HG03565 (cell line): ENCODE measurements around the gene ACBD3.
A peak's percentile ranks its signal among the peaks of the same experiment; 100 is the strongest.

Source experiments
- ATAC-seq: cut with Tn5 transposase; IDR thresholded peaks from one replicate; pipeline ENCODE4 v1.9.1; 2021; ENCODE audit warnings: mild to moderate bottlenecking, moderate library complexity; ENCODE audit not compliant: unreplicated experiment

ACBD3 gene

DNA sequence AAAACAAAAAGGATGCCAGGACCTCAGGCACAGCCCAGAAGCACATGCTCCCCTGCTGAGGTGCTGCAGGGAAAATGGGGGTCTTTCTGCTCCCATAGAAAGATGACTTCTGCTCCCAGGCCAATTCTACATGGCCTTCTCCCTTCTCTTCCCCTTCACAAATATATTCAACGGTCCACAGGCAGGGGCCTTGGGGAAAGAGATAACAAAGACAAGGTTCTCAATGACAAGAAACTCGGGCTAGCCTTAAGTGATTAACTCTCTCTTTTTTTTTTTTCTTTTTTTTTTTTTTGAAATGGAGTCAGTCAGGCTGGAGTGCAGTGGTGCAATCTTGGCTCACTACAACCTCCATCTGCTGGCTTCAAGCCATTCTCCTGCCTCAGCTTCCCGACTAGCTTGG, 69.9 kb downstream of the ACBD3 start:
- ATAC-seq = no peak

DNA sequence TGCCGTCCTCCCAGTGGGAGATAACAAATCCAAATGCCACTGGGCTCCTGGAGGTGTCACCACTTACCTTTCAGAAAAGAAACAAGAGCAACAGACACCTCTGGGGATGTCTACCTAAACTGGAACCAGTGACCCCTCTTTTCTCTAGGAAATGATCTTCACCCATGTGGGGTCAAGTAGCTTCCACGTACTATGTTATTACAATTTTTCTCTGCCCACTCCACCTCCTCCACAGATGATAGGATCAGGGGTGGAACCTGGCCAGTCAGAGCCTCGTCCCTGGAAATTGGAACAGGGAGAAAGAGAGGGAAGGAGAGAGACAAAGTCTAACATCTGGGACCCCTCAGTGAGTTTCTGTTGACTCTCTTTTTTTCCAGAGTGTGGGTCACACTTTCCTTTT, 73.9 kb downstream of the ACBD3 start:
- ATAC-seq = no peak

DNA sequence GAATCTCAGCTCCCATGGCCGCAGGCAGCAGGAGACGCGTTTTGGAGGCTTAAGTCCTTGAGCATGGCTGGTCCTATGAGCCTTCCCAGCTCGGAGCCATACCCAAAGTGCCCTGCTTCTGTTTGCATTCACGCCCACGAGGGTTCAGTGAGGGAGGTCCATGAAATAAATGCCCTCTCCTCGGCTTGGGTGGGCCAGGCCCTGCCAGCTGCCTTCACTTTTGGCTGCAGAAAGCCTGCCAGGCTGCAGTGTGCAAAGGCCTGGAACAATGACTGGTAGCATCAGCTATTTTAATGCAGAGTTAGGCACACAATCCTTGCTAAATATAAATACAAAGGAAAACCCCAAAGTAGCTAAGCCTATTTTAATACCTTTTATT, 74.7 kb downstream of the ACBD3 start:
- ATAC-seq = no peak

DNA sequence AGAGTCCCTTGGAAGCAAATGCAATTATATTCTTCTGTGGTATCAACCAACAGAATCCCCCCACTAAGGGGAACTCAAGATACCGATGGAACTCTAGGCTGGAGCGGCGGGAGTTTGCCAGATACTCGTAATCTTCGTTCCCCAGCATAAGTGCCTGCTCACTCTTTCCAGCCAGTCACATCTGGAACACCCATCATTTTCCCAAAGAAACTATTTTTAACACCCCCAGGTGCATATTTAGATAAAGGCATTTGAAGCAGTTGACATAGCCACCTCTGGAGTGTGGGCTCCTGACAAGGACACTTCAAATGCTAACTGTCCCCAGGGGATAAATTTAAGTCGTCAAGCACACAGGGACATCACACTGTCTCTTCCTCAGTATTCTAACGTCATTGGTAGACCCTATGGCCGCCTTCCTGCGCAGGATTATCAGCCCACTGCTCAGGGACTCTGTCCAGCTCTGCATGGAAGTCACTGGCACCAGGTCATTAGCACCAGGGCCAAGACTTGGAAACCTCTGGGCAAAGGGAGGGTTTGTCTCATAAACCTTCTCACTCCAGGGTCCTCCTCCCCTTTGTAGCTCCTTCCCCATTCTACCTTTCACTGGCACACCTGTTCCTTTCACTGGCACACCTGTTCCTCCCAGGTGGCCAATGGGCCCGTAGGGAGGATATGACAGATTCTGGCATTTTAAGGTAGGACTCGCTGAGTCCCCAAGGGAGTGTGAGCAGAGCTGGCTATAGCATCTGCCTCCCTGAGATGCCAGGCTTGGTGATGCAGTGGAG, 75.3 kb downstream of the ACBD3 start:
- no peak for ATAC-seq

DNA sequence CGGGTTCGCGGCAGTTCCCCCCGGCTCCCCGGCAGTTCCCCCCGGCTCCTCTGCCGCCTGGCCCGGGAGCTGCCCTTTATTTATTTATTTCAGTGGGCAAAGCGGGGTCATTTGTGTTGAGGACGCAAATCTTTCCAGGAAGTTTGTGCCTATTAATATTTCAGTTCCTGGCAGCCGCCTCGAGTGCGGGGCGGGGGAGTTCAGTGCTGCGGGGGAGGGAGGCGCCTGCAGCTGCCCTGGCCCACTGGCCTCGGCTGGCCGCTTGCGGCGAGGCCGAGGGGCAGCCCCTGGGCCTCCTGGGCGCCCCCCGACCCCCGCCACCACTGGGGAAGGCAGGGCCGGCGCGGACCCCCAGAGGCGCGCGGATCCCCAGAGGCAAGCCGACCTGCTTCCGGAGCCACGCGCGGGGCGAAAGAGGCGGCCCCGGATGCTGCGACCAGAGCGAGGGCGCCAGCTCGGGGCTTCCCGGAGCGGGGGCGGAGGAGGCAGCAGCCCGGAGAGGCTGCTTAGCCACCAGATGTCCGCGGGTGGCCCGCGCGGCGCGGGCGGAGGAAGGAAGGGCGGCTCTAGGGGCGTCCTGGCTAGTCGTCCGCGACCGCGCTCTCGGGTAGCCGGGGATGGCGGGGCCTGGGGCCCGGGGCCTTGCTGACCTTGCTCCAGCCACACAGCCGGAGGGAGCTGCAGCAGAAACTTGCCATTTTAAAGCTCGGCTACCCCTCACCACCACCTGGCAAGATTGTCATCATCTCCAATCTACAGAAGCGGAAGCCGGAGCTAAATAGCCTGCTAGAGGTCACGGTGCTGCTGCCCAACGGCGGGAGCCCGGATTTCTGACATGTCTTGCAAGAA, 76.1 kb downstream of the ACBD3 start:
- ATAC-seq = peak; percentile 72

DNA sequence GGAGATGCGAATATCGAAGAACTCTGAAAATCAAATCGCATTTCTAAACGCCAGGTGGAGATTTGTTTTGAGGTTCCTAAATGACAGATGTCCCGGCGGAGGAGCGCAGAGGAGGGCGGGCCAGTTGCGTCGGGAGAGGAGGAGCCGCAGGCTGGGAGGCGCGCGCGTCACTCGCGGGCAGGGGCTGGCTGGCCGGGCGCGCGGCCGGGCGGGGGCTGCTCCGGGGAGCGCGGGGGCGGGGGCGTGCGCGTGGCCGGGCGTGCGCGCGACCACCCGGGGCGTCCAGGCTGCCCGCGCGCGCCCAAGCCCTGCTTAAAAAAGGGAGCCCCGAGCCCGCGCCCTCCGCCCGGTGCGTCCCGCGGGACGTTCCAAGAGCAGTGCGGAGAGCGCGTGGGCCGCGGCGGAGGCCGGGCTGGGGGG, 76.7 kb downstream of the ACBD3 start:
- peak; percentile 62 for ATAC-seq

DNA sequence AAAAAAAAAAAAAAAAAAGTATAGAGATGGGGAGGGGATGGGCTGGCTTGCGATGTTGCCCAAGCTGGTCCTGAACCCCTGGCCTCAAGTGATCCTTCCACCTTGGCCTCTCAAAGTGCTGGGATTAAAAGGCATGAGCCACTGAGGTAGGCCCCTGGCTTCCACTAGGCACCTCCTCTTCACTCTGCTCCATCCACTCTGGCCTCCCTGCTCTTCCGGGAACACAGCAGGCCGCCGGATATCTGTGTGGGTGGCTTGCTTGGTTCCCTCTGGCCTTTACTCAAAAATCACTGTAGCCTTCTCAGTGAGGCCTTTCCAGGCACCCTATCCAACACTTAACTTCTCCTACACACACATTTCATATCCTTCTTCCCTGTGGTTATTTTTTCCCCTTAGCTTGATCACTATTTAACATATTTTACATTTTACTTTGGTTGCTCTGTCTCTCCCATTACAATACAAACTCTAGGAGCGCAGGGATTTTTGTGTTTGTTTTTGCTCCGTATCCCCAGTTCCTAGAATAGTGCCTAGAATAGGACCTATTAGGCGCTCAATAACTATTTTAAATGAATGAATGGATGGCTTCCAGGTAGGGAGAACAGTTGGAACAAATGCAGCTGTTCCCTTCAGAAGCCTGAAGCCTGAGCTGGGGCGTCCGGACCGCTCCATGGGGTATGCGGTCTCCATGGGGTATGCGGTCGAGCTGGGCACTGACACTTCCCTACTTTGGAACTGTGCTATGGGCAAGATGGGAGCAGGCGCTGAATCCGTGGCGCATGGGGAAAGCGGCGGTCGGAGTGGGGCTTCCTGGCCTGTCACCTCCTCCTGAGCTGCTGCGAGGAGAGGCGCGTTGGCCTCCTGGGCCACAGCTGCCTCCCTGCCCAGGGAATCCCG, 77.4 kb downstream of the ACBD3 start:
- ATAC-seq = no peak

DNA sequence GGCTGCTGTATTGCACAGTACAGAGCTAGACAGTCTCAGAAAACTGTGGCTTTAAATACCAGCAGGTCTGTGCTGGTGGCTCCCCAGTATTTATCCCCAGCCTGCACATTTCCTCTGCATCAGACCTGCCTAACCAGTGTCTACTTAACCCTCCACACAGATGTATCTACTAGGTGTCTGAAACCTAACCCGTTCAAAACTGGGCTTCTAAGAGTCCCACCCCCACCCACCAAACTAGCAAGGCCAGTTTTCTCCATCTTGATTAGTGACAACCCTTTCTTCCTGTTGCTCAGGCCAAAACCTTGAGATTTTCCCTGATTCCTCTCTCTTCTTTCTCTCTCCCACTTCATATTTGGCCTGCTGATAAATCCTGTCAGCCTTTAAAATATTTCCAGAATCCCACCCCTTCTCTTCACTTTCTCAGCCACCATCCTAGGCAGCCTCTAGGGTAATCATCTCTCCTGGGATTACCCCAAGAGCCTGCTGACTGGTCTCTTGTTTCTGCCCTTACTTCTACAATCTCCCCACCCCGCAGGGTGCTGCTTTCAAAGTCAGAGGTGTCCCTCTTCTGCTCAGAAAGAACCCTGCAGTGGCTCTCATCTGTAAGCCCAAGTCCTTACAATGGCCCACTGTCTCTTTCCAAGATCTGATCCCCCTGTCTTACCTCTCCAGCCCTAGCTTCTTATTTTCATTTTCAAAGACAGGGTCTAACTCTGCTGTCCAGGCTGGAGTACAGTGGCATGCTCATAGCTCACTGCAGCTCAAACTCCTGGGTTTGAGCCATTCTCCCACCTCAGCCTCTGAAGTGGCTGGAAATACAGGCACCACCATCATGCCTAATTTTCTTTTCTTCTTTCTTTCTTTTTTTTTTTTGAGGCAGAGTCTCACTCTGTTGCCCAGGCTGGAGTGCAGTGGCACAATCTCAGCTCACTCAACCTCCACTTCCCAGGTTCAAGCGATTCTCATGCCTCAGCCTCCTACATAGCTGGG, 78.8 kb downstream of the ACBD3 start:
- ATAC-seq = no peak

DNA sequence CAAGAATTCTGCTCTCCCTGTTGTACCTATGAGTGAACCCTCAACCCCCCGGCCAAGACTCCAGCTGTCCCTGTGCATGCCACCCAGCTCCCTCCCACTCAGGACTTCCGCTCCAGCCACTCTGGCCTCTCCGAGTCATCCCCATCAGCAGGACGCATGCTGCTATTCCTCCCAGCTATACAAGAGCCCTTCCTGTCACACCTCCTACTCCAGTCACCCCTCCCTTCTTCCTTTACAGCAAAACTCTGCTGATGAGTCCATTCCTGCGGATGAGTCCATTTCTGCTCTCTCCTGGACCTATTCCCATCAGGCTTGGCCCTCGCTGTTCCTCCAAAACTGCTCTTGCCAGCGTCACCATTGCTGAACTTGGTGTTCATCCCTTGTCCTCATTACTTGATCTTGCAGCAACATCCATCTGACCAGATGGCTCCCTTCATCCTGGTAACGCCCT, 81.8 kb downstream of the ACBD3 start:
- ATAC-seq = no peak

DNA sequence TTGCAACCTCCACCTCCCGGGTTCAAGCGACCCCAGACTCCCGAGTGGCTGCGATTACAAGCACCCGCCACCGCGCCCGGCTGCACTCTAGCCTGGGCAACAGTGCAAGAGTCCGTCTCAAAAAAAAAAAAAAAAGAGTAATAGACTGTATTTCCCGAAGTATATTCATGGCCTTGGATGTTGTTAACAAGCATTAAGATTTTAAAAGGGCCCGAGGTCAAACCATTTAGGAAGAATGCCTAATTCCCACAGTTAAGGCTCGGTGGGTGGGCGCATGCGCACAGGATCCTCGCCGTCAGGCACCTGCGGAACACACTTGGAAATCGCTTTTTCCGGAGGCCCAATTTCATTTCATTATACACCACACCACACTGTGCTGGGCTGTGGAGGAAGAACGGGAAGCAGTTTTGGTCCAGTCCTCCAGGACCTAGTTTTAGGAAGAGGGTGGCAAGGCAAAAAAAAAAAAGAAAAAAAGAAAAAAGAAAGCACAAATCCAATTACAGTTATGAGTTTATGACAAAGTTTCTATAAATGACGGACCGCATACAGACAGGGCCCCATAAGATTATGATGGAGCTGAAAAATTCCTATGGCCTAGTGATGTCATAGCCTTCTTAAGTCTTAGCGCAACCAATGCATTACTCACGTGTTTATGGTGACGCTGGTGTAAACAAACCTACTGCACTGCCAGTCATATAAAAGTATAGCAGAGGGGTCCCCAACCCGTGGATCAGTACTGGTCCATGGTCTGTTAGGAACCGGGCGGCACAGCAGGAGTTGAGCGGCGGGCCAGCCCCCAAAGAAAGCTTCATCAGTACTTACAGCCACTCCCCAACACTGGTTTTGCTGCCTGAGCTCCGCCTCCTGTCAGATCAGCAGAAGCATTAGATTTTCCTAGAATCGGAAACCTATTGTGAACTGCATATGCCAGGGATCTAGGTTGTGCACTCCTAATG, 85.8 kb downstream of the ACBD3 start:
- ATAC-seq = no peak

DNA sequence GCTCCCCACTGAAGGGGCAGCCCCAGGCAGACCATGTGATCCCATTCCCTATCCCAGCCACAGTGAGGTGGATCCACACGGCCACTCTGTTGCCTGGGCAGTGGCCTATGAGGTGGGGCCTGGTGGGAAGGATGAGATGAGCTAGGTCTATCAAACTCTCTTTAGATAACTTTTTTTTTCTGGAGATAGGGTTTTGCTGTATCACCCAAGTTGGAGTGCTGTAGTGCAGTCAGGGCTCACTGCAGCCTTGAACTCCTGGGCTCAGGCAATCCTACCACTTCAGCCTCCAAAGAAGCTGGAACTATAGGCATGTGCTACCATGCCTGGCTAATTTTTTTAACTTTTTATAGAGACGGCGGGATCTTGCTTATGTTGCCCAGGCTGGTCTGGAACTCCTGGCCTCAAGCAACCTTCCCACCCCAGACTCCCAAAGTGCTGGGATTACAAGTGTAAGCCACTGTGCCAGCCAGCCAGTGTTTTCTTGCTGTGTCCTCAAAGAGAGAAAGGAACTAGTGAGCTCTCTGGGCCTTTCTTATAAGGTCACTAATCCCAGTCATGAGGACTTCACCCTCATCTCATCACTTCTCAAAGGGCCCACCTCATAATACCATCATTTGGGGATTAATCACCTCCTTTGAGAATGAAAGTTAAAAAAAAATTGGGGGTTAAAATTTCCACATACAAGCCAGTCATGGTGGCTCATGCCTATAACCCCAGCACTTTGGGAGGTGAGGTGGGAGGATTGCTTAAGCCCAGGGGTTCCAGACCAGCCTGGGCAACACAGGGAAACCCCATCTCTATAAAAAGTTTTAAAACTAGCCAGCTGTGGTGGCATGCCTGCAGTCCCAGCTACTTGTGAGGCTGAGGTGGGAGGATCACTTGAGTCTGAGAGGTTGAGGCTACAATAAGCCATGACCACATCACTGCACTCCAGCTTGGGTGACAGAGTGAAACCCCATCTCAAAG, 87.4 kb downstream of the ACBD3 start:
- no peak for ATAC-seq

DNA sequence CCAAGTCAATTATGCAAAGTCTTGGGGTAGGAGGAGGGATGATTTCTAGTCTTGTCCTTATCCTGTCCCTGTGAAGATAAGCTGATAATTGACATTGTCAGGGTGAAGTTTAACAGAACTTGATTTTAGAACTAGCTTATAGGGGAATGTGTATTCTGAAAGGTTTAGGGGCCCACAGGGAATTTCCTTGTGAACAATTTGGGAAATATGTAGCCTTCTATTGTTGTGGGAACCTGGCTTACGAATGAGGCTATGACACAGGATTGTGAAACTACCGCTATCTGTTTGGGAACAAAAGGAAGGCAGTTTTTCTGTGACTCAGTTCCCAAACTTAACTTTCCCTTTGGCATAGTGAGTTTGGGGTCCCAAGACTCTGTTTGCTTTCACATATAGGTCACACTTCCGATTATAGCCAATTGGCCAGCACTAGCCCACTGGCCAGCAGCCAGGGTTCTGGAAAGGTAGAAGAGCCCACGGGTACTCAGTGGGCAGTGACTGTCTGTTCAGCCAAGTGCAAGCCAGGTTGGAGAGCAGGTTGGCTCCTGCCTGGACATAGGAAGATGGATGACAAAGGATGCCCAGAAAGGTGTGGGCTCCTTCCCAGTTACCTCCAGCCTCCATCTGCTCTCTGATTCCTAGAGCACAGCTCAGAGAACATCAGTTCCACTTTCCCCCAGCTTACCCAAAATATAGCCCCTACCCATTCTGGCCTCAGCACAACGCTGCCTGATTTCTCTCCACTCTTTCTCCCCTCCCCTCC, 88.5 kb downstream of the ACBD3 start:
- no peak for ATAC-seq

DNA sequence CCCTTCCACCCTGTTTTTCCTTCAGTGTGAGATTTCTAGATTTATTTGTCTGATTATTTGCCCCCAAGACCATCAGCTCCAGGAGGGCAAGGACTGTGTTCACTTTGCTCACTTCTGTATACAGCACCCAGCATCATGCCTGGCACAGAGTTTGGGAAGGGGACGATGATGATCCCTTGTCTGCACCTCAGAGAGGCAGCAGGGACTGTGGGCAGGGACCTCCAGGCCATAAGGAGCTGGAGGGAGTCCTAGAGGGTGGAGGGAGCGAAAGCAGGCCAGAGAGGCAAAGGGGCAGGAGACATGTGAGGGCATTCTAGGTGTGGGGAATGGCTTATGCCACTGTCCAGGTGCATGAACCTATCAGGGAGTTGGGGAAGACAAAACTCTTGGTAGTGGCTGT, 91.3 kb downstream of the ACBD3 start:
- ATAC-seq = no peak
